Left lung (tissue), 10 donors: ENCODE results near the gene FAM117B. TPM values are rescaled to one million over a fixed set of nuclear protein-coding genes. Genes with fewer than 3 reads are reported as not detected.
A peak's percentile ranks its signal among the peaks of the same experiment; 100 is the strongest.

Experiments used
- ATAC-seq: fragments of 200-7000 bp; cut with Tn5 transposase; one replicate; pipeline ENCODE4 v1.9.1; 2020; ENCODE audit warnings: moderate library complexity
- DNase-seq, 4 donors: peaks; one replicate each; pipeline ENCODE4 v3.0.0-alpha.2; 2013 to 2020
- H3K27ac ChIP-seq, 2 donors: fragments of 200-600 bp; sonication (generic) in 1 of 2; one replicate each; pipeline versions ENCODE4 v1.5.0 to v1.8.0; 2020 to 2021
- H3K27me3 ChIP-seq, 2 donors: fragments of 200-600 bp; sonication (generic) in 1 of 2; one replicate each; pipeline versions ENCODE4 v1.5.0 to v1.8.0; 2020 to 2021
- H3K36me3 ChIP-seq, 2 donors: fragments of 200-600 bp; sonication (generic) in 1 of 2; one replicate each; pipeline versions ENCODE4 v1.5.0 to v1.8.0; 2020 to 2021
- H3K4me1 ChIP-seq, 2 donors: fragments of 200-600 bp; one replicate each; pipeline ENCODE4 v1.8.0; 2021
- H3K4me3 ChIP-seq, 2 donors: fragments of 200-600 bp; sonication (generic) in 1 of 2; one replicate each; pipeline versions ENCODE4 v1.5.0 to v1.8.0; 2020 to 2021; ENCODE audit warnings: mild to moderate bottlenecking in 1 of 2
- H3K9me3 ChIP-seq, 2 donors: fragments of 200-600 bp; sonication (generic) in 1 of 2; one replicate each; pipeline versions ENCODE4 v1.5.0 to v1.8.0; 2020 to 2021
- intact Hi-C, 2 donors: fragments of 100-400 bp; cut with DNase I; formaldehyde crosslinking; loops; one replicate each; pipeline versions ENCODE4 v1.11.2 to v1.14.2; 2022
- polyA plus RNA-seq, 6 donors: library from polyadenylated mRNA; unstranded; fragments of 120-200 nt; gene quantifications; one replicate each; pipeline ENCODE4 v1.2.1, GENCODE V29; 2013; ENCODE audit not compliant: insufficient read length in 6 of 6
- total RNA-seq, 2 donors: library from RNA; stranded (reverse); fragmentation: NEBNext Ultra II Directional; extraction: Animal tissue kit (Norgen Biotek cat#: 25700); gene quantifications; one replicate each; pipeline ENCODE4 v1.2.1, GENCODE V29; 2021
- TF ChIP-seq, protein P1 (sequence below), 2 donors: fragments of 200-600 bp; sonication (generic) in 1 of 2; IDR thresholded peaks; one replicate each; pipeline versions ENCODE4 v1.5.0 to v1.8.0; 2021; ENCODE audit warnings: antibody characterized with exemption in 2 of 2
- donor health status: DM: no; HTN: yes; CAD: no.
- donor health status: DM: no; HTN: no; CAD: no.

FAM117B gene
- total and polyA plus RNA-seq, 8 donors, result 4.9 to 27.4 (median 22.6) TPM

DNA sequence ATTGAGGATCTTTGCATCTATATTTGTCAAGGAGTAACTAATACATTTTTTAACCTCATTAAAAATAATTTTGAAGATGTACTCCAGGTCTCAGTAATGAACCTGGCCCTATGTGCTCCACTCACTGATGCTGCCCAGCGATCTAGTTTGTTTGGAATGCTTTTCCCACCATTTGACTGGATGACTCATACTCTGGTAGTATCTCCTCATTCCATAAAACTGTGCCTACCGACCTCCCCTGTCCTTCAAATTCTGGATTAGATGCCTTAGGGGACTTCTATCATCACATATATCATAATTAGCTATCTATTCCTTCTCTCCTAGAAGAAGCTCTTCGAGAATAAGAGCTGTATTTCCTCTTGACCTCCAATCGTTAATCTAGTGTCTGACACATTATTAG is 83.8 kb downstream of the FAM117B start:
- ATAC-seq (no peak), DNase-seq (no peak)
- H3K27me3 ChIP-seq, result no peaks in the 10 kb centered on the region
- no peaks in the 10 kb centered on the region for H3K36me3 ChIP-seq
- no peak overlapping the region for H3K27ac ChIP-seq
- intact Hi-C loops, result no loop called here
- H3K4me1 ChIP-seq, result peaks cover 0 to 4% of the 10 kb centered on the region in 2 donors
- no peak overlapping the region for H3K4me3 ChIP-seq
- peaks cover 0 to 26% of the 10 kb centered on the region in 2 donors for H3K9me3 ChIP-seq
- TF ChIP-seq, protein P1, sequence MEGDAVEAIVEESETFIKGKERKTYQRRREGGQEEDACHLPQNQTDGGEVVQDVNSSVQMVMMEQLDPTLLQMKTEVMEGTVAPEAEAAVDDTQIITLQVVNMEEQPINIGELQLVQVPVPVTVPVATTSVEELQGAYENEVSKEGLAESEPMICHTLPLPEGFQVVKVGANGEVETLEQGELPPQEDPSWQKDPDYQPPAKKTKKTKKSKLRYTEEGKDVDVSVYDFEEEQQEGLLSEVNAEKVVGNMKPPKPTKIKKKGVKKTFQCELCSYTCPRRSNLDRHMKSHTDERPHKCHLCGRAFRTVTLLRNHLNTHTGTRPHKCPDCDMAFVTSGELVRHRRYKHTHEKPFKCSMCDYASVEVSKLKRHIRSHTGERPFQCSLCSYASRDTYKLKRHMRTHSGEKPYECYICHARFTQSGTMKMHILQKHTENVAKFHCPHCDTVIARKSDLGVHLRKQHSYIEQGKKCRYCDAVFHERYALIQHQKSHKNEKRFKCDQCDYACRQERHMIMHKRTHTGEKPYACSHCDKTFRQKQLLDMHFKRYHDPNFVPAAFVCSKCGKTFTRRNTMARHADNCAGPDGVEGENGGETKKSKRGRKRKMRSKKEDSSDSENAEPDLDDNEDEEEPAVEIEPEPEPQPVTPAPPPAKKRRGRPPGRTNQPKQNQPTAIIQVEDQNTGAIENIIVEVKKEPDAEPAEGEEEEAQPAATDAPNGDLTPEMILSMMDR (IDR thresholded peaks at IDR 0.05), result no peak

DNA sequence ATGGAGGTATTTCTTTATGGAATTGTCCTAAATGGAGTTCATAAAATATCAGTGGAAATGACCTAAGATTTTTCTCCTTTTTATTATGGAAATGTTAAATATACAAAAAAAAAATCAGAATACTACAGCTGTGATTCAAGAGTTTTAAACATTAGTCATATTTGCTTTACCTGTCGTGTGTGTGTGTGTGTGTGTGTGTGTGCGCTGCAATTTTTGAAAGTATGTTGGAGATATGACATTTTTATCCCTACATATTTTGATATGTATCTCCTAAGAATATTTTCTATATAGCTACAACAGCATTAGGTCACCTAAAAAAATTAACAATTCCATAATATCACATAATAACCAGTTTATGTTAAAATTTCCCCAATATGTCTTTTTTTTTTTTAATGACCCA is 85.5 kb downstream of the FAM117B start:
- H3K4me3 ChIP-seq, result no peak overlapping the region
- ATAC-seq (no peak), DNase-seq (no peak)
- H3K27me3 ChIP-seq, result no peaks in the 10 kb centered on the region
- H3K4me1 ChIP-seq, result peaks cover 0 to 4% of the 10 kb centered on the region in 2 donors
- H3K9me3 ChIP-seq, result peaks cover 0 to 16% of the 10 kb centered on the region in 2 donors
- H3K36me3 ChIP-seq, result no peaks in the 10 kb centered on the region
- no peak overlapping the region for H3K27ac ChIP-seq
- intact Hi-C loops, result no loop called here
- TF ChIP-seq, protein P1 (IDR thresholded peaks at IDR 0.05), result no peak

DNA sequence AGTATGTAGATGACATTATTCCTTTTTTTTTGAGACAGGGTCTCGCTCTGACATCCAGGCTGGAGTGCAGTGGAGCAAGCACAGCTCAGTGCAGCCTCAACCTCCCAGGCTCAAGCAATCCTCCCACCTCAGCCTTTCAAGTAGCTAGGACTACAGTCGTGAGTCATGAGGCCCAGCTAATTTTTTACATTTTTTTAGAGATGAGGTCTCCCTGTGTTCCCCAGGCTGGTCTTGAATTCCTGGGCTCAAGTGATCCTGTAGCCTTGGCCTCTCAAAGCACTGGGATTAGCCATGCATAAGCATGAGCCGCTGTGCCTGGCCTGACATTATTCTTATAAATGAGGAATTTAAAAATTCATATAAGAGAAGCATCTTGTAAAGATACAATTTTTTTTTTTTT is 86.9 kb downstream of the FAM117B start:
- H3K27ac ChIP-seq, result no peak overlapping the region
- TF ChIP-seq, protein P1 (IDR thresholded peaks at IDR 0.05), result no peak
- no peak for DNase-seq
- intact Hi-C loops, result no loop called here
- H3K36me3 ChIP-seq, result no peaks in the 10 kb centered on the region
- H3K4me1 ChIP-seq, result peaks cover 0 to 4% of the 10 kb centered on the region in 2 donors
- no peak for ATAC-seq
- H3K9me3 ChIP-seq, result peaks cover 0 to 5% of the 10 kb centered on the region in 2 donors
- H3K27me3 ChIP-seq, result no peaks in the 10 kb centered on the region
- no peak overlapping the region for H3K4me3 ChIP-seq

- TF ChIP-seq, protein P1 (IDR thresholded peaks at IDR 0.05), result no peak
- Histone ChIP-seq H3K27ac (no peak overlapping the region), H3K4me1 (peaks cover 0 to 1% of the 10 kb centered on the region in 2 donors), H3K4me3 (no peak overlapping the region), H3K27me3 (no peaks in the 10 kb centered on the region), H3K36me3 (no peaks in the 10 kb centered on the region), H3K9me3 (no peaks in the 10 kb centered on the region)
- no peak for ATAC-seq
- no peak for DNase-seq
- intact Hi-C loops, result no loop called here
These were observed 89.0 kb downstream of the FAM117B start for GRCh38 chr2:202723746-202724145.

DNA sequence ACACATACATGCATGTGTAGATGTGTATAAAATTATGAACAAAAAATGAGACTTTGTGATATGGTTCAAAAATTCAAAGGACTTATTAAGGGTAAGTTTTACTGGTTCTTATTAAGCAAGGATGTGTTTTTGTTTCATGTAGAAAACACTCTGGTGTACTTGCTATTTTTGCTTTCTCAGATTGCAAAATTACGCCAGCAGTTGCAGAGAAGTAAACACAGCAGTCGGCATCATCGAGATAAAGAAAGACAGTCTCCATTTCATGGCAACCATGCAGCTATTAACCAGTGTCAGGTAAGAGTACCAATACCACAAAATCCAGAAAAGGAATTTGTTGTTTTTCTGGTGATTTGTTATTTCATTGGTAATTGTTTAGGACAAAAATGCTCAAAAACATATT is 91.3 kb downstream of the FAM117B start:
- TF ChIP-seq, protein P1 (IDR thresholded peaks at IDR 0.05), result no peak
- Histone ChIP-seq H3K4me3 (no peak overlapping the region), H3K36me3 (no peaks in the 10 kb centered on the region), H3K27ac (no peak overlapping the region), H3K9me3 (no peaks in the 10 kb centered on the region), H3K27me3 (no peaks in the 10 kb centered on the region), H3K4me1 (no peaks in the 10 kb centered on the region)
- no peak for ATAC-seq
- DNase-seq, result peak in 1 of 4 donors; percentile 17
- intact Hi-C loops, result no loop called here
